OCI-LY1 (cell line): ENCODE measurements around the gene ELAC2.
"Not testable (repeated sequence)": the region's sequence is repeated elsewhere in the genome, so short reads cannot be mapped to it uniquely, and the experiment has no call there.

ENCODE experiments used
- EZH2 ChIP-seq: fragments of 200-600 bp; sonication (generic), shearing (Covaris generic); IDR thresholded peaks from 2 replicates; pipeline ENCODE4 v1.8.0; 2017; ENCODE audit warnings: borderline replicate concordance, mixed run types, mild to moderate bottlenecking, antibody characterized with exemption, low read length, moderate library complexity, mixed read lengths
- TF ChIP-seq, protein P1 (sequence below): fragments of 200-600 bp; sonication (generic), shearing (Covaris generic); IDR thresholded peaks from 2 replicates; pipeline ENCODE4 v1.5.1; 2017; ENCODE audit warnings: mild to moderate bottlenecking, antibody characterized with exemption, low read length, moderate library complexity, mixed read lengths

- TF ChIP-seq, protein P1, sequence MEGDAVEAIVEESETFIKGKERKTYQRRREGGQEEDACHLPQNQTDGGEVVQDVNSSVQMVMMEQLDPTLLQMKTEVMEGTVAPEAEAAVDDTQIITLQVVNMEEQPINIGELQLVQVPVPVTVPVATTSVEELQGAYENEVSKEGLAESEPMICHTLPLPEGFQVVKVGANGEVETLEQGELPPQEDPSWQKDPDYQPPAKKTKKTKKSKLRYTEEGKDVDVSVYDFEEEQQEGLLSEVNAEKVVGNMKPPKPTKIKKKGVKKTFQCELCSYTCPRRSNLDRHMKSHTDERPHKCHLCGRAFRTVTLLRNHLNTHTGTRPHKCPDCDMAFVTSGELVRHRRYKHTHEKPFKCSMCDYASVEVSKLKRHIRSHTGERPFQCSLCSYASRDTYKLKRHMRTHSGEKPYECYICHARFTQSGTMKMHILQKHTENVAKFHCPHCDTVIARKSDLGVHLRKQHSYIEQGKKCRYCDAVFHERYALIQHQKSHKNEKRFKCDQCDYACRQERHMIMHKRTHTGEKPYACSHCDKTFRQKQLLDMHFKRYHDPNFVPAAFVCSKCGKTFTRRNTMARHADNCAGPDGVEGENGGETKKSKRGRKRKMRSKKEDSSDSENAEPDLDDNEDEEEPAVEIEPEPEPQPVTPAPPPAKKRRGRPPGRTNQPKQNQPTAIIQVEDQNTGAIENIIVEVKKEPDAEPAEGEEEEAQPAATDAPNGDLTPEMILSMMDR: not testable (repeated sequence)
- TF ChIP-seq EZH2: not testable (repeated sequence)
These were observed 39.0 kb downstream of the ELAC2 start for GRCh38 chr17:12978787-12979186.
